Stimulated activated CD8-positive, alpha-beta memory T cell treated with anti-CD3 and anti-CD28 coated beads, Interleukin-7, amount 100 ng/mL, for 4 hours (primary cell): ENCODE results near the gene MAP3K7CL.

ENCODE experiments used
- DNase-seq, 2 donors: peaks; one replicate each; pipeline ENCODE4 v3.0.0-alpha.2; 2020; ENCODE audit warnings: low read depth in 2 of 2

MAP3K7CL gene

DNA sequence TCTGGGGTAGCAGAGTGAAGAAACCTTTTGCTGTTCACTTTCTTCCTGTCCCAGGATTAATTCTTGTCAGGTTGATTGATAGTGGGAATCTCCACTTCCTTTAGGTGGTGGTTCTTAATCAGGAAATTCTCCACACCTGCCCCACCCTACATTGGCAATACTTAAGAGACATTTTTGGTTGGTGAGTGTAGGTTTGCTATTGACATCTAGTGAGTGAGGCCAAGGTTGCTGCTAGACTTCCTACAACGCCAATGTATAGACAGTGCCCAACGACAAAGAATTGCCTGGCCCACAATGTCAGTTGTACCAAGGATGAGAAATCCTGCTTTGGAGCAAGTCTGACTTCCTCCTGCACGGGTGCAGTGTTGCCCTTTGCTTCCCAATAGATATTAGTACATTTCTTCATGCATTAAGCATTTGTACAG is 38.5 kb downstream of the MAP3K7CL start:
- DNase-seq = no peak

DNA sequence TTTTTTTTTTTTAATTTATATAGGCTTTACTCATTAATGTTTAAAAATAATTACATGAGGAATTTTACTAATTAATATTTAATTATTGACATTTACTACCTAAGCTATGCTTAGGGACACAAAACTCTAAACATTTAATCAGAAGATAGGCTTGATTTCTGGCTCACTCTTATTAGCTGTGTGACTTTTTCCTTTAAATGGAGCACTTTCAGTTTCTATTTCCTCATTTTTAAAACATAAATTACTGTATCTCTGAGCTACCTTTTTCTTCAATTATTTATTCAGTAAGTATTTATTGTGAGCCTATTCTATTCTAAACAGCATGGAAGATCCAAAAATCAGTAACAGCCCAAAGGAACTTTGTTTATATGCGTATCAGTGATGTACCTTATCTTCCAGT is 40.5 kb downstream of the MAP3K7CL start:
- no peak for DNase-seq

DNA sequence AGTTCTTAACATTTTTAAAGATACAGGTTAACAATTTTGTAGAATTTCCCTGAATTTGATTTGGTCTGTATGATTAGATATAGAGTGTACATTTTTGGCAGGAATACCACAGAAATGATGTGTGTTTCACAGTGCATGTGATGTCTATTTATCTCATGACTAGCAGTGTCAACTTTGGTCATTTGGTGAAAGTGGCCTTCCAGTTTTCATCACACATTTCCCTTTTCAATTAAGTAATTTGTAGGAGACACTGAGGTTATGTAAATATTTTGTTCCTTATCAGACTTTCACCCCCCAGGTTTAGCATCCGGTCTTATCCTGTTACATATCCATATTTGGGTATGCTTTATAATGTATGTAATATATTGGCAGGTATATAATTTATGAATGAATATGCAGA is 41.8 kb downstream of the MAP3K7CL start:
- DNase-seq = no peak

DNA sequence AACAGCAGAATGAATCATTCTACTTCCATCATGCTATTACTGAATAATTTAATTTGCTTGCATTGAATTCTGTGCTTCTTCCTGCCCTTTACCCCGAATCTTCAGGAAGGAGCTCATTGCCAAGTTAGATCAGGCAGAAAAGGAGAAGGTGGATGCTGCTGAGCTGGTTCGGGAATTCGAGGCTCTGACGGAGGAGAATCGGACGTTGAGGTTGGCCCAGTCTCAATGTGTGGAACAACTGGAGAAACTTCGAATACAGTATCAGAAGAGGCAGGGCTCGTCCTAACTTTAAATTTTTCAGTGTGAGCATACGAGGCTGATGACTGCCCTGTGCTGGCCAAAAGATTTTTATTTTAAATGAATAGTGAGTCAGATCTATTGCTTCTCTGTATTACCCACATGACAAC is 44.2 kb downstream of the MAP3K7CL start:
- DNase-seq = no peak

DNA sequence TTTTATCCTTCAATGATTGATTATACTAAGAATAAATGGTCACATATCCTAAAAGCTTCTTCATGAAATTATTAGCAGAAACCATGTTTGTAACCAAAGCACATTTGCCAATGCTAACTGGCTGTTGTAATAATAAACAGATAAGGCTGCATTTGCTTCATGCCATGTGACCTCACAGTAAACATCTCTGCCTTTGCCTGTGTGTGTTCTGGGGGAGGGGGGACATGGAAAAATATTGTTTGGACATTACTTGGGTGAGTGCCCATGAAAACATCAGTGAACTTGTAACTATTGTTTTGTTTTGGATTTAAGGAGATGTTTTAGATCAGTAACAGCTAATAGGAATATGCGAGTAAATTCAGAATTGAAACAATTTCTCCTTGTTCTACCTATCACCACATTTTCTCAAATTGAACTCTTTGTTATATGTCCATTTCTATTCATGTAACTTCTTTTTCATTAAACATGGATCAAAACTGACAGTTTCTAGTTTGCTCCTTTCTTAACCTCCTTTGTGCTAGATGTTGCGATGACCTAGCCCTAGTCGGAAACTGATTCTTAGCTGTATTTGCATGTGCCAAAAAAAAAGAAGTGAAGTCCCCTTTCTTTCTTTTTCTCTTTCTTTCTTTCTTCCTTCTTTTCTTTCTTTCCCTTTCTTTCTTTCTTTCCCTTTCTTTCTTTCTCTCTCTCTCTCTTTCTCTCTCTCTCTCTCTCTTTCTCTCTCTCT is 45.1 kb downstream of the MAP3K7CL start:
- DNase-seq = no peak

DNA sequence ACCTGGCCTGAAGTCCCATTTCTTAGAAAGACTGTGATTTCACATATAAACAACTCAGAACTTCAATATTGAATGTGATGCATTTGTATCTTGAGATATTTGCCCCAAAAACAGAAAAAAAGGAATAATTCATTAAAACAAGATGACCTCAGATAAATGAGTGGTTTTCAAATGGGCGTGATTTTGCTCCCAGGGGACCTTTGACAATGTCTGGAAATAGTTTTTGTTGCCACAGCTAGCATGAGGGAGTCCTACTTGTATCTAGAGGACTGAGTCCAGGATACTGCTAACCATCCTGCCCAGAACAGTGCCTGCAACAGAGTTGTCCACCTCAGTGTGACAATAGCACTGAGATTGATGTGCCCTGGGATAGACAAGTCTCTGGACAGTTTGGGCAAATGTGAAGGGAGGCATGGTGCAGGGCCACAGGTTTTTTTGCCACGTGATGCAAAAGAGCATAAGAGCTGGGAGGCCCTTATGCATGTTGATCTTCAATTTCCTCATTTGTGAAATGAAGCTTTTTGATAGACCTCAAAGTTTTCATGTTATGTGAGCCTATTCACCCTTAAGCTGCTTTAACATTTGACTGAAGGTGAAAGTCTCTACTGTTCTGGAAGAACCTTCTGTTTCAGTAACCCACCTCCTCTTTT is 46.2 kb downstream of the MAP3K7CL start:
- DNase-seq = no peak

DNA sequence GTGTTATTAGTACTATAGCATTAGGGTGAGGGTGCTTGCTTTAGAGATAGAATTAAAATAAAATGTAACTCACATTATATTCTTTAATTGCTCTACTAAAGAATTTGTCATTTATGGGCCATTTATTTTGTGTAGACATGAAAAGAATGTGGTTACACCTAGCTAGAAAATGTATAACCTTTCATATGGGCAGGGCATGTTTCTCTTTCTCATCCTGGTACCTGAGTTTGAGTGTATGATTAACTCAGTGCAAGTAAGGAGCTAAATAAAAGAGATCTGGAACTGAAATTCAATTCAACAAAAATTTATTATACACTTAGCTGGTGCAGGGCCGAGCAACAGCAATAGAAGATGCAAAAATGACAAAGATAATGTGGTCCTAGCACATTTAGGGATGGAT is 47.4 kb downstream of the MAP3K7CL start:
- DNase-seq = no peak

DNA sequence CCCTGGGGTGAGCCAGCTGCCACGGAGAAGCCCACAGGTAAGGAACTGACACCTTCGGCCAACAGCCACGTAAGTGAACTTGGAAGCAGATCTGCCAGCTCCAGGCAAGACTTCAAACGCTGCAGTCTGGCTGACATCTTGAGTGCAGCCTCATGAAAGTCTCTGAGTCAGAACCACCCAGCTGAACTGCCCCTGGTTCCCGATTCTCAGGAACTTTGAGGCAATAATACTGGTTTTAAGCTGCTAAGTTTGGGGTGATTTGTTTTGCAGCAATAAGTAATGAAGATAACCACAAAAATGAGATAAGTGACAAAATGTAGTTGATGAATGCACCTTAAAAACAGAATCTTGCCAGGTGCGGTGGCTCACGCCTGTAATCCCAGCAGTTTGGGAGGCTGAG is 48.5 kb downstream of the MAP3K7CL start:
- DNase-seq = no peak

DNA sequence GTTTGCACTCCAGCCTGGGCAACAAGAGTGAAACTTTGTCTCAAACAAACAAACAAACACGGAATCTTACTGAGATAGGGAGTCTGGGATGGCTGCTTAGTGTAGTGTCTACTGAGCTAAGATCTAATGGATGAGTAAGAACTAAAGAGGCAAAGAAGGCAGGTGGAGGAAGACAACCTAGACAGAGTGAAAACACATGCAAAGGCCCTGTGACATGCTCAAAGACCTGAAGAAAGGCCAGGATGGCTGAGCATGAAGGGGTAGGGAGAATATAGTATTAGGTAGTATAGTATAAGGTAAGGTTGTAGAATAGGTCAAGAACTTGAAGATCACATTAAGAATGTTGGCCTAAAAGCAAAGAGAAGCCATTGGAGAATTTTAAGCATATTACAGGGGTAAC is 49.1 kb downstream of the MAP3K7CL start:
- DNase-seq = no peak

DNA sequence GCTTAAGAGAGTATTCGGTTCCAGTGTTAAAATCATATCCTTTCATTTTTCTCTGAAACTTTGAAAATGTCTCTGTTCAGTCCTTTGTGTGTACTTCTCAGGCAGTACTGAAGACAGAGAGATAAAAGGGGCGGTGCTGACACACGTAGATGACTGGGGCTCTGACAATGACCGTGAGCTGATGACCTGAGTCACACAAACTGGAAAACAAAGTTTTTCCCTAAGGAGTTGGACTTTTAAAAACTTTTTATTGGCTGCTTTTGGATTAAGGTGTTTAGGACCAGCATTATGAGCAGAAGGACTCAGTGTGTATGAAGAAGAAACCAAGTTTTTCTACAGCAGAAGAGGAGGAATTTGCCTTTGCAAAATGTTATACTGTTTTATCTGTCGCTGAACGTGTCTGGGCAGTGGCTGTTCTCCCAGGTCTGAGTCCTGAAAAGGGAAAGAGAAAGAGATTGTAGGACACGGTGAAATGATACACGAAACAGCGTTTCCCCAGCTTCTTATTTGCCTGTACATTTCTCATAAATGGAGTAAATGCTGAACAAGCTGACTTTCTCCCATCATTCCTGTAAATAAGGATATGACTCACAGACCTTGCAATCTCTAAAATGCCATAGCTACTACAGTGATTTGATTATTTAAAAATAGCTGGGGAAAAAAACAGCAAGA is 51.5 kb downstream of the MAP3K7CL start:
- no peak for DNase-seq

DNA sequence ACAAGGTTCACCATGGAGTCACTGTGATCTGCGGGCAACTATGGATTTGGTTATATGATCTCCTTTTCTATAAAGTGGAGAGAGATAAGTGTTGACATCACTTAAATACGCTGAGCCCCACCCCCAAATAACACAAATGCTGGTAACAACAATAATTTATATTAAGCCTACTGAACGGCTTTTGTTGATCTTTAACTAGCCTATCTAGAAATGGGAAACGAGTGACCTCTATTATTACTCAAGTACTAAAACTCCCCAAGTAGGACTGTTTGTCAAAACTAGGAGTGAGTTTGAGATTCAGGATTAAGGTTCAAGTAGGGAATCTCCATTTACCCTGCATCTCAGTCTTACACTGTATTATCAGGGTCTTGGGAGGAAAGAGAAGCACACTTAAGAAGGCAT is 52.2 kb downstream of the MAP3K7CL start:
- DNase-seq = no peak

DNA sequence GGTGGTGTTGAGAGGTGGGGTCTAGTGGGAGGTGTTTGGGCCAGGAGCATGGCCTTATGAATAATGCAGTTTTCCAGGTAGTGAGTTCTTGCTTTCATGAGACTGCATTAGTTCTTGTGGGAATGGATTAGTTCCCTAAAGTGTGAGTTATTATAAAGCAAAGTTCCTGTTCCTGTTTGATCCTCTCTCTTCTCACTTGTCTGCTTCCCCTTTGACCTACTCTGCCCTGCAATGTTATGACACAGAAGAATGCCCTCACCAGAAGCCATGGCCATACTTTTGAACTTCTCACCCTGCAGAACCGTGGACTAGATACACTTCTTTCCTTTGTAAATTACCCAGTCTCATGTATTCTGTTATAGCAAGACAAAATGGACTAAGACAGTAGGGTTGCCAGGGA is 53.6 kb downstream of the MAP3K7CL start:
- no peak for DNase-seq

DNA sequence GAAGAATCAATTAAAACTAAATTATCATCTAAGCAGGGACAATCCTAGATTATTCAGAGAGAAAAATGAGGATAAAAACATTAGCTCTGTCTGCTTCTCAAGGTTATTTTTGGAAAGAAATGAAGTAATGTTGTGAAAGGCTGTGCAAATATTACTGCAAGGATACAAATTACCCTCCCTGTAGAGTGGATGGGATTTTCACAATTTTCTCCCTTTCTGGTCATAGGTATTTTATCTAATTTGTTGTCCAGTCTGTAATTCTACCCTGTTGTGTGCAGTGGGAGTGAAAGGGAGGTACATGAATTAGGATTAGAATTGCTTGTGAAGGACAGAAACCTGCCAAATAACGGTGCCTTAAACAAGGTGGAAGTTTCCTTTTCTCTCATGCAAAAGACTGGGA is 54.7 kb downstream of the MAP3K7CL start:
- DNase-seq = no peak

DNA sequence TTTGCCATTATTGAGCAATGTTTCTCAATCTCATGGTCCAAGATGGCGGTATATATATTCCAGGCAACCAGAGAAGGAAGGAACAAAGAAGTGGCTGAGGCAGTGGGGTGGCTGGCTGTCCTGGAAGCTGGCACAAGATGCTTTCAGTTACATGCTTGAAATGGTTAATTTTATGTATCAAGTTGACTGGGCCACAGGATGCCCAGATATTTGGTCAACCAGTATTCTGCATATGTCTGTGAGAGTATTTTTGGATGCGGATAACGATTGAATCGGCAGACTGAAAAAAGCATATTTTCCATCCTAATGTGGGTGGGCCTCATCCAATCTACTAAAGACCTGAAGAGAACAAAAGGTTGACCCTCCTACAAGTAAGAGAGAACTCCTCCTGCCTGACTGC is 55.2 kb downstream of the MAP3K7CL start:
- no peak for DNase-seq

DNA sequence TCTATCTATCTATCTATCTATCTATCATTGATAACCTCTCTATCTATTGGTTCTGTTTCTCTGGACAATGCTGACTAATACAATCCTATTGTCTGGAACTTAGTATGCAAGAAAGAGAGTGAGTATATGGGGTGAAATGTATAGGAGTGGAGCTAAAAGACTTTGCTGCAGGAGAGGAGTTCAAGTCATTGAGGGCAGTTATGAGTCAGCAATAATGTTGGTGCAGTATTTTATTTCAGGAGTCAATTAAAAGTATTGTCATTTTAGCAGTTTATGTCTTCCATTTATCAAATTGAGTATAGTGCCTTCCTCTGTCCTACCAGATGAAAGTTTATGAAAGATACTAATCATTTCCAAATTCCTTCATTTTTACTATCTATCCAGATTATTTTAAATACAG is 55.8 kb downstream of the MAP3K7CL start:
- no peak for DNase-seq

DNA sequence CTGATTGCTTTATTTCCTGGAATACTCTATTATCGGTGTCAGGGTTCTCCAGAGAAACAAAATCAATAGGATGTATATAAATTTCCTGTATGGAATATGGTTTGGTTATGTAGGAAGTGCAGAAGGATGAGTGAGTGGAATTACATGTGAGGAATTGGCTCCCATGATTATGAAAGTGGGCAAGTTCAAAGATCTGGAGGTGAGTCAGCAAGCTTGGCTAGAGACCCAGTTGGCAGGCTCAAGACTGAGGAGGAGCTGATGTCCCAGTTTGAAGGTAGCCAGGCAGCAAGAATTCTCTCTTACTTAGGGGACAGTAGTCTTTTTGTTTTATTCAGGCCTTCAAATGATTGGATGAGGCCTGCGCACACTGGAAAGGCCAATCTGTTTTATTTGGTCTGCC is 57.5 kb downstream of the MAP3K7CL start:
- no peak for DNase-seq

DNA sequence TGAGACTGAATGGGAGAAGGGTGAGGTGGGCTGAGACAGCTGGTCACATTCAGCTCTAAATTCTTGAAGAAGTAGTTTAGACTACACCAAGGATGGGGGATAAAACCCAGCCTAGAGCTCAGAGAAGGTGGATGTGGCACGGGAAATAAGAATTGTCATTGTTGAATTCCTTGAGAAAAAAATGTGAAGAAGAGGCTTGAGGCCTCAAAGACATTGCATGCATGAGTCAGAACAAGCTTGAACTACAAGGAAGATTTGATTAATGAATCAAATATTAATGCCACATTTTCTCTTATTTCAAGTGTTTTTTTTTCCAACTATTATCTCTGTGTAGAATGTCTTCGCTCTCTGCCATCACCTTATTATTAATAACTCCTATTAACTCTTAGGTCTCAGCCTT is 58.9 kb downstream of the MAP3K7CL start:
- no peak for DNase-seq

DNA sequence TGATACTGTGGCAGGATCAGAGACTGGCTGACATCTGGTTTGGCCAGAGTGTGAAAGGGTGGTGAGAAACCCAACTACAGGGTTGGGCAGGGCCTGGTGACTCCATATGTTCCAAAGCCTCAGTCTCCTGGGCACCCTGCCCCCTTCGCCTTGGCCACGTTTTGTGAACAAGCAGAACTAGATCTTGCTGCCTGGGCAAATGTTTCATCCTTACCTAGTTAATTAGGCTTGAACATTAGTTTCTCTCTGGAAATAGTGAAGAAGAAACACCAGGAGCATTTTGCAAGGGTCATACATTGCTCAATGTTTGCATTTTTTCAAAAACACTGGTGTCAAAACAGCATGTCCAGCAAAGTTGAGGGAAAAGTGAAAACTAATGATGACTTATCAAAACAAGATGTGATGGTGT is 60.5 kb downstream of the MAP3K7CL start:
- DNase-seq = no peak

DNA sequence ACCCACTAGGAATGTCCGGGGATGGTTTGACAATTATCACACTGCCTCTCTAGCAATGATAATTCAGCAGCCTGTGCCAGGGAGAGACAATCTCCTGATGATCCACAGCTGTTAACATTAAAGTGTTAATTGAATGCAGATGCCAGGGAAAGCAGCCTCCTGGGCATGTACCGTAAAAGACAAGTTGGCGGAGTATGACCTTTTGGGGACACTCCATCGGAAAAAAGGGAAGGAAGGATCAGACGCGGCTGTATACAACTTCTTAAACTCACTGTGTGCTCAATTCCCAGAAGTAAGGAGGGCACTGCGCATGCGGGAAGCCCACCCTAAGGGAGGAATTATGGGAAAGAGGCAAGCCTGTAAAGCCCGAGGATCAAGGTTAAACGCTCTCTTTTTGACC is 62.6 kb downstream of the MAP3K7CL start:
- DNase-seq = no peak

DNA sequence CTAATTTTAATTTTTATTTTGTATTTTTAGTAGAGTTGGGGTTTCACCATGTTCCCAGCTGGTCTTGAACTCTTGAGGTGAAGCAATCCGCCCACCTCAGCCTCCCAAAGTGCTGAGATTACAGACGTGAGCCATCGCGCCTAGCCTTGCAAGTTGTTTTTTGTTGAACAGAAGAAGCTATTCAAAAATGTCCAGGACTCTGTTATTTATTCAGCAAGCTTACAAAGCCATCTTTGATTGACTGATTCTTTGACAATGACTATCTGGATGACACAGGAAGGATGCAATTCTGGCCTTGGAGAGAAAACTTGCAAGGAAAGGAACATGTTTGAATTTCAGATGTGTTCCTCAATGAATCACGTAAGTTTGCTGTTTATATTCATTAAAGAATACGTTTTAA is 63.5 kb downstream of the MAP3K7CL start:
- no peak for DNase-seq

DNA sequence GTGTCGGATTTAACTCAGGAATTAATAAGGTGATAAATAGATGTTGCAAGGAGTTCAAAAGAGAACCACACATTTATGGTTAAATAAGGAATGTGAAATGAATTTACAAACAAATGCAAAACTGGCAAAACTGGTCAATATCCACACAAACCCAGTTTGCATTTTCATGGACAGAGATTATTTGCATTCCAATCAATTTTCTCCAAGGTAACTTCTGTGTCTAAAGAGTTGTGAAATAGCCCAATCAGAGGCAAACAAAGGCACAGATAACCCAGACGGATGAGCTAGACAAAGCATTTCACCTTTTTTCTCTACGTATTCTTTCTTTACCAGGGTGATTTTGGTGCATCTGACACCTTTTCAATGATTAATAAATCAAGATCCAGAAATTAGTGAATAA is 63.9 kb downstream of the MAP3K7CL start:
- no peak for DNase-seq

DNA sequence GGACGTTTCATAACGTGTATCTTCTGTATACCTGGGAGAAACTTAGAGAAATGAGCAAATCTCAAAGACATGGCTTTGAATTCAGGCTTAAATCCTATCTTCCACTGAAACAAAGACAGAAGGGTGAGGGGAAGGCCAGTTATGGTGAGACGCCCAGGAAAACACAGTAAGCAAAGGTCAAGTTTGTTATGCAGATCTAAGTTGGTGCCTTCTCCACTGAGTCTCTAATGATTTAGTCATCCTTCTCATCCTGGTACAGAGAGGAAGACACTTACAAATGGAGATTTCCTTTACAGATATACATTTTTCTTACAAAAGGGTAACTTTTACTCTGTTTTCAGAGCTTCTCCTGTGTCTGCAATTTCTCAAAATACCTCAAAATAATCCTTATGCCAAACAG is 64.4 kb downstream of the MAP3K7CL start:
- DNase-seq = no peak

DNA sequence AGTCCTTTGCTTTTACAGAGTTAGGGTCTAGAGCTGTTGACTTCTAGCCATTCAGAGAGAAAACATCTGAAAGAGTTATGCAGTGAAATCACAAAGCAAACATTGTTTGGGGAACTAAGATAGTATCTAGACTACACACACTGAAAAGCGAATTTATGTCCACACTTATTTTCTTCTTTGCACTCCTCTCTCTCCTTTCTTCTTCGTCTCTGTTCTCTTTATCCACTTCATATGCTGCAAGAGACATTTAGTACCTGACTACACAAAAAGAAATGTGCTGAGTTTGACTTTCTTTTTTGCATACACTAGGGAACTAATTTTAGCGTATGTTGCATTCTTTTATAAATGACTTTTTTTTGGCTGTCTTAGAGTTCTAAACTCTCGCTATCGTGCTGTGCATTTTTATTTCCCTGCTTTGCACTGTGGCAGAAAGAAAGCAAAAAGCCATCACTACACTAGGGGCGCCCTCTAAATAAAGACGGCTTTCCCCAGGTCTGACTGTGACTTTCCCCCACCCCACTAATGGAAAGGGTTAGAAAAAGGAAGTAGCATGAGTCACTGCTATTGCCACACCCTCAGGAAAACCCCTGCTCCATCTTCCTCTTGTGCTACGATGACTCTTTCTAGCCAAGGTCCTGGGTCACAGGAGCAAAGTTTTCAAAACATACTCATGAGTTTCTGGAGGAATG is 65.7 kb downstream of the MAP3K7CL start:
- DNase-seq = peak; percentile 52 to 68
